GM21717 (cell line): Measurements from ENCODE around the gene NDST1.

Experiments
- ATAC-seq: cut with Tn5 transposase; IDR thresholded peaks from one replicate; pipeline ENCODE4 v1.9.1; 2021; ENCODE audit warnings: mild to moderate bottlenecking, moderate library complexity; ENCODE audit not compliant: unreplicated experiment

The NDST1 gene

GRCh38 chr5:150601491-150602345 lies 93.8 kb downstream of the NDST1 start:
- ATAC-seq = no peak

GRCh38 chr5:150603052-150603451 lies 95.1 kb downstream of the NDST1 start:
- ATAC-seq = no peak

- no peak for ATAC-seq
Measured at GRCh38 chr5:150603491-150603890, 95.6 kb downstream of the NDST1 start.

- no peak for ATAC-seq
Measured at GRCh38 chr5:150604010-150604409, 96.1 kb downstream of the NDST1 start.

- ATAC-seq = no peak
Measured at GRCh38 chr5:150604894-150605440, 97.0 kb downstream of the NDST1 start.

GRCh38 chr5:150605546-150605945 lies 97.6 kb downstream of the NDST1 start:
- no peak for ATAC-seq

GRCh38 chr5:150606476-150606875 lies 98.5 kb downstream of the NDST1 start:
- no peak for ATAC-seq

- ATAC-seq = no peak
Measured at GRCh38 chr5:150607105-150607504, 99.2 kb downstream of the NDST1 start.
